Nephron progenitor cell (in vitro differentiated cells): ENCODE measurements around the gene FOXE3.

ENCODE experiments used
- DNase-seq: peaks from one replicate; pipeline ENCODE4 v3.0.0; 2021
- H3K27ac Mint-ChIP-seq: 2 replicates; pipeline ENCODE4 v1.8.0; 2021; ENCODE audit warnings: mild to moderate bottlenecking, moderate library complexity, mixed read lengths
- H3K27me3 Mint-ChIP-seq: 2 replicates; pipeline ENCODE4 v1.8.0; 2021; ENCODE audit warnings: mild to moderate bottlenecking, low read depth, mixed read lengths; ENCODE audit not compliant: poor library complexity
- H3K36me3 Mint-ChIP-seq: 2 replicates; pipeline ENCODE4 v1.8.0; 2021; ENCODE audit warnings: low read depth, mixed read lengths
- H3K4me1 Mint-ChIP-seq: 2 replicates; pipeline ENCODE4 v1.8.0; 2021; ENCODE audit warnings: mixed read lengths
- H3K4me3 Mint-ChIP-seq: 2 replicates; pipeline ENCODE4 v1.8.0; 2021; ENCODE audit warnings: mild to moderate bottlenecking, moderate library complexity, mixed read lengths
- H3K9me3 Mint-ChIP-seq: 2 replicates; pipeline ENCODE4 v1.8.0; 2021; ENCODE audit warnings: mild to moderate bottlenecking, moderate library complexity, mixed read lengths
- CTCF ChIP-seq: fragments of 200-600 bp; sonication (generic); IDR thresholded peaks from 2 replicates; pipeline ENCODE4 v1.5.0; 2021; ENCODE audit warnings: antibody characterized with exemption

The FOXE3 gene

GRCh38 chr1:47444297-47444561 lies 28.1 kb downstream of the FOXE3 start:
- H3K4me3 Mint-ChIP-seq, result no peak overlapping the region

GRCh38 chr1:47444562-47445465 lies 28.7 kb downstream of the FOXE3 start:
- Mint-ChIP-seq H3K4me3 (no peak overlapping the region), H3K36me3 (peaks cover 26% of the 10 kb centered on the region), H3K4me1 (peaks cover 41% of the 10 kb centered on the region), H3K9me3 (no peaks in the 10 kb centered on the region), H3K27me3 (no peaks in the 10 kb centered on the region), H3K27ac (no peak overlapping the region)
- peak; percentile 68 for DNase-seq
- no peak for TF ChIP-seq CTCF

More at GRCh38 chr1:47444297-47444561, 28.1 kb downstream of the FOXE3 start:
- Mint-ChIP-seq H3K4me1 (peaks cover 36% of the 10 kb centered on the region), H3K27me3 (no peaks in the 10 kb centered on the region), H3K27ac (no peak overlapping the region), H3K36me3 (peaks cover 26% of the 10 kb centered on the region), H3K9me3 (no peaks in the 10 kb centered on the region)
- no peak for DNase-seq
- no peak for TF ChIP-seq CTCF

- Mint-ChIP-seq H3K27ac (no peak overlapping the region), H3K9me3 (no peaks in the 10 kb centered on the region), H3K4me3 (no peak overlapping the region), H3K36me3 (peaks cover 26% of the 10 kb centered on the region), H3K27me3 (no peaks in the 10 kb centered on the region), H3K4me1 (peaks cover 53% of the 10 kb centered on the region)
- TF ChIP-seq CTCF, result no peak
- DNase-seq, result no peak
These were observed 29.9 kb downstream of the FOXE3 start for GRCh38 chr1:47445823-47446550.

- no peak for DNase-seq
- Mint-ChIP-seq H3K9me3 (no peaks in the 10 kb centered on the region), H3K4me1 (peaks cover 67% of the 10 kb centered on the region), H3K27ac (no peak overlapping the region), H3K27me3 (no peaks in the 10 kb centered on the region), H3K4me3 (no peak overlapping the region), H3K36me3 (peaks cover 26% of the 10 kb centered on the region)
- TF ChIP-seq CTCF, result no peak
These were observed 32.6 kb downstream of the FOXE3 start for GRCh38 chr1:47448462-47449222.

GRCh38 chr1:47449822-47450552 lies 33.9 kb downstream of the FOXE3 start:
- peaks cover 26% of the 10 kb centered on the region for H3K36me3 Mint-ChIP-seq
- peaks cover 5% of the 10 kb centered on the region for H3K27me3 Mint-ChIP-seq
- H3K27ac Mint-ChIP-seq, result no peak overlapping the region
- H3K4me3 Mint-ChIP-seq, result peak overlapping the region; percentile 40
- peaks cover 65% of the 10 kb centered on the region for H3K4me1 Mint-ChIP-seq
- TF ChIP-seq CTCF, result peak; percentile 54
- DNase-seq, result peak; percentile 68
- no peaks in the 10 kb centered on the region for H3K9me3 Mint-ChIP-seq
